IPS-20b (cell line): ENCODE data around the gene SH3PXD2B.
"Not testable (repeated sequence)": the region's sequence is repeated elsewhere in the genome, so short reads cannot be mapped to it uniquely, and the experiment has no call there.

Experiments
- H3K27ac ChIP-seq: one replicate; pipeline ENCODE4 v1.5.1; 2013; ENCODE audit warnings: low read length
- H3K27me3 ChIP-seq: 2 replicates; pipeline ENCODE4 v1.6.1; 2013; ENCODE audit warnings: mild to moderate bottlenecking, low read length, inconsistent platforms; ENCODE audit not compliant: insufficient read depth
- H3K36me3 ChIP-seq: 2 replicates; pipeline ENCODE4 v1.6.1; 2013; ENCODE audit warnings: low read depth, mild to moderate bottlenecking, inconsistent platforms, low read length, moderate library complexity; ENCODE audit not compliant: insufficient read depth
- H3K4me1 ChIP-seq: 2 replicates; pipeline ENCODE4 v1.6.1; 2013; ENCODE audit warnings: mild to moderate bottlenecking, control low read depth, inconsistent platforms, low read length, moderate library complexity; ENCODE audit not compliant: insufficient read depth
- H3K4me3 ChIP-seq: 2 replicates; pipeline ENCODE4 v1.5.1; 2013; ENCODE audit warnings: mild to moderate bottlenecking, low read length, inconsistent platforms
- H3K9ac ChIP-seq: 2 replicates; pipeline ENCODE4 v1.6.1; 2013; ENCODE audit warnings: low read depth, mild to moderate bottlenecking, inconsistent platforms, low read length, moderate library complexity
- H3K9me3 ChIP-seq: 2 replicates; pipeline ENCODE4 v1.6.1; 2013; ENCODE audit warnings: mild to moderate bottlenecking, low read depth, low read length, inconsistent platforms; ENCODE audit not compliant: insufficient read depth

SH3PXD2B gene

DNA sequence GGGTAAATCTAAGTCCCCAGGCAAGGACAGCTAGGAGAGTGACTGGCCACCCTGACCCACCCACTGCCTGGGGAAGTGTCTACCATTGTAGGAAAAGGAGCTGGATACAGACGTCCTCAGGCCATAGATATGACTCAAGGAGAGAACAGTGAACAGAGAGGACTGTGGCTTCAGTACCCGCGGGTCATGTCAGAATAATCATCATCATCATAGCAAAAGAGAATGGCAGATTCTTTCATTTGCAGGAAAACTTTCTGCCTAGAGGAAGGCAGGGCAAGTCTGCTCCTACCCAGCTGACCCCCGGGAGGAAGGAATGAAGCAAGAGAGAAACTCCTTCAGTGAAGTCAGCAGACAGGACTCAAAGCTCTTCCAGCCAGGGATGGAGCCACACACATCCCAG, 118.6 kb downstream of the SH3PXD2B start:
- Histone ChIP-seq H3K36me3 (peaks cover 25% of the 10 kb centered on the region), H3K27ac (no peak overlapping the region), H3K4me1 (no peaks in the 10 kb centered on the region), H3K4me3 (no peak overlapping the region), H3K9me3 (no peaks in the 10 kb centered on the region), H3K27me3 (no peaks in the 10 kb centered on the region), H3K9ac (no peak overlapping the region)

DNA sequence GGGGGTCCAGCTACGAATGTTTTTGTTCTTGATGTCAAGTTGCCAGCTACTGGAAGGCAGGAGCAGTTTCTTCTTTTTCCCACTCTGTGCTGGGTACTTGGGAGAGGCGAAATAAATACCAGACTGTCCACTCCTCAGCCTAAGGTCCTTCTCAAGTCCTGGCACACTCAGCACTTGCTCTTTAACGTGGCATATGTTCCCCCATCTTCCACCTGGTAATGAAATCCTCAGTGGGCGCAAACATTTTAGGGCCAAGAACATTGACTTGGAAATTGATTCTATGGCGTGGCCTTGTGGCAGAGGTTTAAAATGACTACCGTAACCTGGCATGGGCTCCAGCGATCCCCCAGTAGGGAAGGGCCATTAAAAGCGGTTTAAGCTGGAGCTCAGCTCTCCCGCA, 119.7 kb downstream of the SH3PXD2B start:
- Histone ChIP-seq H3K4me1 (no peaks in the 10 kb centered on the region), H3K9me3 (no peaks in the 10 kb centered on the region), H3K27ac (no peak overlapping the region), H3K9ac (no peak overlapping the region), H3K36me3 (peaks cover 19% of the 10 kb centered on the region), H3K4me3 (no peak overlapping the region), H3K27me3 (no peaks in the 10 kb centered on the region)

DNA sequence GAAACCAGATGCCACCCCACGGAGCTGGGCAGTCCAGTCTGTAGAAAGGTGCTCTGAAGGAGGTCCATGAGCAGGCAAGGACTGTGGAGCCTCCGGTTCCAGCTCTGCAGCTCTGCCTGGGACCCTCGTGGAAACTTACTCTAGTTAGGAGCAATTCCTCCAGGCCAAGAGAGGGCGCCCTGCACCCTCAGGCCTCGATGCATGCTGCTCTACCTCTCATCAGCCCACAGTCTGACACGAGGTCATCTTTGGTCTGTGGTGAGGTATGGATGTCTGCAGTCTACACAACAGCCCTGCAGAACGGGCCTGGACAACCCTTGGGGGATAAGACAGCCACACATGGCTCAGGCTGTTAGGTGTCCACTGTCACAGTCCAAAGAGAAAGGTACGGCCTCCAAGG, 120.1 kb downstream of the SH3PXD2B start:
- Histone ChIP-seq H3K27ac (no peak overlapping the region), H3K9me3 (no peaks in the 10 kb centered on the region), H3K36me3 (peaks cover 15% of the 10 kb centered on the region), H3K4me1 (no peaks in the 10 kb centered on the region), H3K4me3 (no peak overlapping the region), H3K9ac (no peak overlapping the region), H3K27me3 (no peaks in the 10 kb centered on the region)

- H3K4me3 ChIP-seq, H3K27me3 ChIP-seq, H3K27ac ChIP-seq, H3K36me3 ChIP-seq, H3K9me3 ChIP-seq, H3K4me1 ChIP-seq, H3K9ac ChIP-seq: not testable (repeated sequence)
Observed at GRCh38 chr5:172326901-172327300, 127.4 kb downstream of the SH3PXD2B start.

DNA sequence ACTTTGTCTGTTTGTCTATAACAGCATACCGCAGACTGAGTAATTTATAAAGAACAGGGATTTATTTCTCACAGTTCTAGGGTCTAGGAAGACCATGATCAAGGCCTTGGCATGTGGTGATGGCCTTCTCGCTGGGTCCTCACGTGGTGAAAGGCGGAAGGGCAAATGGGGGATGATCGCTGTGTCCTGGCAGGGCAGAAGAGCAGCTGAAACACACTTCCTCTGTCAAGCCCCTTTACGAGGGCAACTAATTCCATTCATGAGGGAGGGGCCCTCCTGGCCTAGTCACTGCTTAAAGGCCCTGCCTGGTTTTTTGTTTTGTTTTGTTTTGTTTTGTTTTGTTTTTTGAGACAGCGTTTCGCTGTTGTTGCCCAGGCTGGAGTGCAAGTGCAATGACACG, 128.9 kb downstream of the SH3PXD2B start:
- H3K4me3 ChIP-seq: no peak overlapping the region
- H3K27me3 ChIP-seq: no peaks in the 10 kb centered on the region; the same call in 1 of the 2 replicates
- H3K9me3 ChIP-seq: no peaks in the 10 kb centered on the region
- H3K27ac ChIP-seq: no peak overlapping the region
- H3K36me3 ChIP-seq: no peaks in the 10 kb centered on the region
- H3K9ac ChIP-seq: no peak overlapping the region
- no peaks in the 10 kb centered on the region for H3K4me1 ChIP-seq

DNA sequence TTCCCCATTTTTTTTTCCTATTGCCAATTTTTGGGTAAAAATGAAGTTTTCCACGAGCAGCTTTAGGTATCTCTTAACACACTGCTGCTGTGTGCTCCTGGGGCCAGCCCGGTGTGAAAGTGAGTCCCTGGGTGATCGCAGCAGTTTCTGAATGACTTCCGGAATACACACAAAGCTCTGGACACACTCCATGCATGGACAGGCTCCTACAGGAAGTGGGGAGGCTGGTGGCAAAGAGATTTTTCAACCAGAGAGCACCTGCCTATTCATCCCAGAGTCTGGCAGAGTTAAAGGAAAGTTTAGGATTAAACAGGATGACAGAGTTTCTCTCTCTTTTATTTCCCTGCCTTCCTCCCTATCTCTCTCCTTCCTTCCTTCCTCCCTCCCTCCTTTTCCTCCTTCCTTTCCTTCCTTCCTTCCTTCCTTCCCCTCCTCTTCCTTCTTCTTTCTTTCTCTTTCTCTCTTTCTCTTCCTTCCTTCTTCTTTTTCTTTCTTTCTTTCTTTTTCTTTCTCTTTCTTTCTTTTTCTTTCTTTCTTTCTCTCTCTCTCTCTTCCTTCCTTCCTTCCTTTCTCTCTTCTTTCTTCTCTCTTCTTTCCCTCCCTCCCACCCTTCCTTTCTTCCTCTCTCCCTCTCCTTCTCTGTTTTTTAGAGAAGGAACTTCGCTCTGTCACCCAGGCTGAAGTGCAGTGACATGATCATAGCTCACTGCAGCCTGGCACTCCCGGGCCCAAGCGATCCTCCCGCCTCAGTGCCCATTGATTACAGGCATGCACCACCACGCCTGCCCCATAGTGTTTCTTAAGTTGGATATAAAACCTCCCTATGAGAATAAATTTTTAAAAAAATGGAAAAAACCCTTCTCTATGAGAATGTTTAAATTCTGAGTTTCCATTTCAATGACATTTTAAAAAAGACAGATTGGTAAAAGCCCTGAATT, 132.0 kb downstream of the SH3PXD2B start:
- Histone ChIP-seq H3K27me3 (no peaks in the 10 kb centered on the region; the same call in 1 of the 2 replicates), H3K27ac (no peak overlapping the region), H3K36me3 (no peaks in the 10 kb centered on the region), H3K9me3 (no peaks in the 10 kb centered on the region), H3K4me1 (no peaks in the 10 kb centered on the region), H3K9ac (no peak overlapping the region), H3K4me3 (no peak overlapping the region)

- H3K27ac ChIP-seq: no peak overlapping the region
- H3K9me3 ChIP-seq: no peaks in the 10 kb centered on the region
- H3K36me3 ChIP-seq: no peaks in the 10 kb centered on the region
- H3K27me3 ChIP-seq: no peaks in the 10 kb centered on the region; the same call in 1 of the 2 replicates
- H3K4me1 ChIP-seq: no peaks in the 10 kb centered on the region
- no peak overlapping the region for H3K9ac ChIP-seq
- no peak overlapping the region for H3K4me3 ChIP-seq
Observed at GRCh38 chr5:172321593-172321992, 132.7 kb downstream of the SH3PXD2B start.

GRCh38 chr5:172319708-172320441, 134.4 kb downstream of the SH3PXD2B start:
- no peak overlapping the region for H3K9ac ChIP-seq

DNA sequence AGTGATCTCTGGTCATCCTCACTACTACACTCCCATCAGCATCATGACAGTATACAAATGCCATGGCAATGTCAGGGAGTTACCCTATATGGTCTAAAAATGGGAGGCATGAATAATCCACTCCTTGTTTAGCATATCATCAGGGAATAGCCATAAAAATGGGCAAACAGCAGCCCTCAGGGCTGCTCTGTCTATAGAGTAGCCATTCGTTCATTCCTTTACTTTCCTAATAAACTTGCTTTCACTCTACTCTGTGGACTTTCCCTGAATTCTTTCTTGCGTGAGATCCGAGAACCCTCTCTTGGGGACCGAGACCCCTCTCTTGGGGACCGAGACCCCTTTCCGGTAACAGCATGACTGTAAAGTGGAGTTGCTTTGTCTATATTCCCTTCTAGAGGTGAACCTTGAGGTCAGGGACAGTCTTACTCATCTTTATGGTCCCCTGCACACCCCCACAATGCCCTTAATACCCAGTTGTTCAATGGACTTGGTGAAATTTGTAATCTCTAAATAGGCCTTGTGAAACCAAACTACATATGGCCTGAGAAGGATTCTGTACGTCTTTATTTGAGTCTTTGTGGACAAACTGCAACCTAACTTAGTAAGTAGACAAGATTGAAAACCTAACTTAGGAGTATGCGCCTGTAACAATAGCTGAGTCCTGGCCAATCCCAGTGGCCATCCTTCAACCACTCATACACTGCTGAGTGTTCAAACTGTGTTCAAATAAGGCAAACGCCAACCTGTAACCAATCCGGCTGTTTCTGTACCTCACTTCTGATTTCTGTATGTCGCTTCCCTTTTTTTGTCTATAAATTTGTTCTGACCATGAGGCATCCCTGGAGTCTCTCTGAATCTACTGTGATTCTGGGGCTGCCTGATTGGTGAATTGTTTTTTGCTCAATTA, 138.5 kb downstream of the SH3PXD2B start:
- H3K27ac ChIP-seq: no peak overlapping the region
- no peak overlapping the region for H3K9ac ChIP-seq
- no peaks in the 10 kb centered on the region for H3K36me3 ChIP-seq
- H3K27me3 ChIP-seq: no peaks in the 10 kb centered on the region
- H3K4me3 ChIP-seq: no peak overlapping the region
- no peaks in the 10 kb centered on the region for H3K9me3 ChIP-seq
- no peaks in the 10 kb centered on the region for H3K4me1 ChIP-seq

More at GRCh38 chr5:172319708-172320441, 134.4 kb downstream of the SH3PXD2B start:
- H3K4me1 ChIP-seq: no peaks in the 10 kb centered on the region
- H3K9me3 ChIP-seq: no peaks in the 10 kb centered on the region
- no peaks in the 10 kb centered on the region for H3K36me3 ChIP-seq
- no peak overlapping the region for H3K27ac ChIP-seq
- H3K4me3 ChIP-seq: no peak overlapping the region
- H3K27me3 ChIP-seq: no peaks in the 10 kb centered on the region; the same call in 1 of the 2 replicates

- H3K9ac ChIP-seq: no peak overlapping the region
- H3K27me3 ChIP-seq: no peaks in the 10 kb centered on the region
- H3K4me1 ChIP-seq: no peaks in the 10 kb centered on the region
- H3K27ac ChIP-seq: no peak overlapping the region
- H3K36me3 ChIP-seq: no peaks in the 10 kb centered on the region
- H3K9me3 ChIP-seq: no peaks in the 10 kb centered on the region
- no peak overlapping the region for H3K4me3 ChIP-seq
Observed at GRCh38 chr5:172313915-172314314, 140.4 kb downstream of the SH3PXD2B start.

- H3K4me3 ChIP-seq: no peak overlapping the region
- no peaks in the 10 kb centered on the region for H3K4me1 ChIP-seq
- H3K36me3 ChIP-seq: no peaks in the 10 kb centered on the region
- H3K9me3 ChIP-seq: no peaks in the 10 kb centered on the region
- H3K27ac ChIP-seq: no peak overlapping the region
- no peaks in the 10 kb centered on the region for H3K27me3 ChIP-seq
- H3K9ac ChIP-seq: no peak overlapping the region
Observed at GRCh38 chr5:172312286-172312685, 142.0 kb downstream of the SH3PXD2B start.
